Cerebellar cortex (tissue), 1 donor: ENCODE data around the gene TEAD1.

Source experiments
- DNase-seq: peaks from one replicate; pipeline ENCODE4 v3.0.0-alpha.2; 2015; ENCODE audit warnings: low spot score

Gene TEAD1

GRCh38 chr11:12686246-12687060, 12.2 kb downstream of the TEAD1 start:
- no peak for DNase-seq

- no peak for DNase-seq
Measured at GRCh38 chr11:12687216-12687623, 13.0 kb downstream of the TEAD1 start.

- no peak for DNase-seq
Measured at GRCh38 chr11:12687740-12688139, 13.5 kb downstream of the TEAD1 start.

- no peak for DNase-seq
Measured at GRCh38 chr11:12689029-12689755, 15.0 kb downstream of the TEAD1 start.

- no peak for DNase-seq
Measured at GRCh38 chr11:12690663-12691062, 16.4 kb downstream of the TEAD1 start.

- no peak for DNase-seq
Measured at GRCh38 chr11:12691473-12691872, 17.3 kb downstream of the TEAD1 start.

- peak; percentile 88 for DNase-seq
Measured at GRCh38 chr11:12692229-12693075, 18.2 kb downstream of the TEAD1 start.

GRCh38 chr11:12693094-12693478, 18.9 kb downstream of the TEAD1 start:
- DNase-seq, result peak; percentile 38

GRCh38 chr11:12693479-12694182, 19.4 kb downstream of the TEAD1 start:
- DNase-seq, result peak; percentile 59

GRCh38 chr11:12694183-12694531, 19.9 kb downstream of the TEAD1 start:
- DNase-seq, result no peak

GRCh38 chr11:12695221-12695794, 21.1 kb downstream of the TEAD1 start:
- no peak for DNase-seq

- DNase-seq, result no peak
Measured at GRCh38 chr11:12695873-12696272, 21.7 kb downstream of the TEAD1 start.

GRCh38 chr11:12696911-12697581, 22.8 kb downstream of the TEAD1 start:
- DNase-seq, result no peak

GRCh38 chr11:12698048-12698447, 23.8 kb downstream of the TEAD1 start:
- DNase-seq, result no peak

- DNase-seq, result no peak
Measured at GRCh38 chr11:12701811-12702592, 27.8 kb downstream of the TEAD1 start.

GRCh38 chr11:12702999-12703453, 28.8 kb downstream of the TEAD1 start:
- no peak for DNase-seq

GRCh38 chr11:12704049-12704448, 29.8 kb downstream of the TEAD1 start:
- DNase-seq, result no peak

GRCh38 chr11:12705874-12706273, 31.7 kb downstream of the TEAD1 start:
- DNase-seq, result no peak

- DNase-seq, result no peak
Measured at GRCh38 chr11:12706545-12707499, 32.6 kb downstream of the TEAD1 start.
